Mononuclear cell (primary cell): Measurements from ENCODE around the gene GPRC5A. TPM values are rescaled to one million over a fixed set of nuclear protein-coding genes. Genes with fewer than 3 reads are reported as not detected.

Experiments used
- H3K27me3 ChIP-seq: 2 replicates; pipeline ENCODE4 v1.6.0; 2011; ENCODE audit warnings: low read length, control low read depth; ENCODE audit not compliant: insufficient read depth
- H3K4me1 ChIP-seq: 2 replicates; pipeline ENCODE4 v1.5.1; 2011; ENCODE audit warnings: mild to moderate bottlenecking, low read length, control low read depth; ENCODE audit not compliant: insufficient read depth
- H3K4me3 ChIP-seq: 2 replicates; pipeline ENCODE4 v1.5.1; 2011; ENCODE audit warnings: mild to moderate bottlenecking, low read length, moderate library complexity
- H3K9me3 ChIP-seq: 2 replicates; pipeline ENCODE4 v1.5.1; 2011; ENCODE audit warnings: low read depth, mild to moderate bottlenecking, control low read depth, low read length
- total RNA-seq: library from RNA; depleted of rRNA; stranded (reverse); fragments of >200 nt; gene quantifications from one replicate; pipeline ENCODE4 v1.2.3, GENCODE V29; 2012

Gene GPRC5A
- total RNA-seq, 1 donor, result 1.6 TPM

GRCh38 chr12:12964255-12964654, 72.9 kb downstream of the GPRC5A start:
- H3K4me1 ChIP-seq, result peaks cover 7% of the 10 kb centered on the region
- no peaks in the 10 kb centered on the region for H3K9me3 ChIP-seq
- H3K27me3 ChIP-seq, result no peaks in the 10 kb centered on the region
- no peak overlapping the region for H3K4me3 ChIP-seq

- H3K4me3 ChIP-seq, result no peak overlapping the region
- no peaks in the 10 kb centered on the region for H3K9me3 ChIP-seq
- no peaks in the 10 kb centered on the region for H3K27me3 ChIP-seq
- H3K4me1 ChIP-seq, result peaks cover 7% of the 10 kb centered on the region
These were observed 74.5 kb downstream of the GPRC5A start for GRCh38 chr12:12965836-12966235.

Other genes with a start within 250 kb of the GPRC5A start
- gene GPR19, start 195.4 kb upstream of the GPRC5A start, total RNA-seq, result 0.73 TPM
- 268 TPM for gene CDKN1B, start 174.2 kb upstream of the GPRC5A start, total RNA-seq
- 1.8 TPM for gene APOLD1, start 105.9 kb upstream of the GPRC5A start, total RNA-seq
- gene DDX47, start 78.2 kb upstream of the GPRC5A start, total RNA-seq, result 188 TPM
- 0.31 TPM for gene GPRC5D, start 60.6 kb downstream of the GPRC5A start, total RNA-seq
- gene HEBP1, start 108.7 kb downstream of the GPRC5A start, total RNA-seq, result 4.3 TPM
- 3.9 TPM for gene FAM234B, start 152.8 kb downstream of the GPRC5A start, total RNA-seq
- gene GSG1, start 212.1 kb downstream of the GPRC5A start, total RNA-seq, result not detected